GM18511 (cell line): ENCODE results near the gene PGAM5.
A peak's percentile ranks its signal among the peaks of the same experiment; 100 is the strongest.
"Not testable (repeated sequence)": the region's sequence is repeated elsewhere in the genome, so short reads cannot be mapped to it uniquely, and the experiment has no call there.

Experiments used
- ATAC-seq: cut with Tn5 transposase; IDR thresholded peaks from one replicate; pipeline ENCODE4 v1.9.1; 2021; ENCODE audit warnings: mild to moderate bottlenecking, moderate library complexity; ENCODE audit not compliant: unreplicated experiment

PGAM5 gene

GRCh38 chr12:132741620-132742019 is 31.0 kb downstream of the PGAM5 start:
- no peak for ATAC-seq

GRCh38 chr12:132743831-132744230 is 33.2 kb downstream of the PGAM5 start:
- no peak for ATAC-seq

GRCh38 chr12:132746613-132747012 is 36.0 kb downstream of the PGAM5 start:
- ATAC-seq: no peak

- no peak for ATAC-seq
Observed at GRCh38 chr12:132747395-132747794, 36.8 kb downstream of the PGAM5 start.

- no peak for ATAC-seq
Observed at GRCh38 chr12:132747896-132748295, 37.3 kb downstream of the PGAM5 start.

- no peak for ATAC-seq
Observed at GRCh38 chr12:132748319-132748718, 37.7 kb downstream of the PGAM5 start.

GRCh38 chr12:132753670-132754069 is 43.0 kb downstream of the PGAM5 start:
- ATAC-seq: not testable (repeated sequence)

GRCh38 chr12:132754160-132754932 is 43.7 kb downstream of the PGAM5 start:
- ATAC-seq: no peak

- not testable (repeated sequence) for ATAC-seq
Observed at GRCh38 chr12:132758825-132759224, 48.2 kb downstream of the PGAM5 start.

GRCh38 chr12:132759359-132759758 is 48.7 kb downstream of the PGAM5 start:
- ATAC-seq: no peak

- peak; percentile 39 for ATAC-seq
Observed at GRCh38 chr12:132761032-132761920, 50.6 kb downstream of the PGAM5 start, which contains the start of gene ANKLE2. ANKLE2 (minus strand) TSS chr12:132761832; CDS start chr12:132761798, 34 bp downstream.

GRCh38 chr12:132761921-132762583 is 51.4 kb downstream of the PGAM5 start:
- peak; percentile 85 for ATAC-seq

GRCh38 chr12:132764231-132764630 is 53.6 kb downstream of the PGAM5 start:
- no peak for ATAC-seq

GRCh38 chr12:132765361-132765760 is 54.7 kb downstream of the PGAM5 start:
- no peak for ATAC-seq

GRCh38 chr12:132766380-132767085 is 55.9 kb downstream of the PGAM5 start:
- no peak for ATAC-seq

- peak; percentile 69 for ATAC-seq
Observed at GRCh38 chr12:132771126-132771838, 60.6 kb downstream of the PGAM5 start.
